ENCODE data around the gene FBP1.

Gene FBP1

GRCh38 chr9:94581728-94582127 is 57.6 kb downstream of the FBP1 start:
- Histone ChIP-seq H3K4me2 (no peak overlapping the region), H2AFZ (ENCODE audit: low read depth) (no peak overlapping the region), H3K36me3 (ENCODE audit: insufficient read depth) (no peaks in the 10 kb centered on the region), H3K9ac (no peak overlapping the region), H3K4me3 (IDR thresholded peaks at IDR 0.05; ENCODE audit: insufficient read depth, low read depth, low read length) (no peak overlapping the region), H3K27me3 (ENCODE audit: insufficient read depth, low read depth) (no peaks in the 10 kb centered on the region), H3K4me1 (ENCODE audit: low read depth, poor library complexity, severe bottlenecking) (peaks cover 14% of the 10 kb centered on the region), H3K27ac (no peak overlapping the region), H3K79me2 (ENCODE audit: insufficient read depth, low read depth) (no peaks in the 10 kb centered on the region), H4K20me1 (ENCODE audit: insufficient read depth) (no peaks in the 10 kb centered on the region)
- TF ChIP-seq, protein P1, sequence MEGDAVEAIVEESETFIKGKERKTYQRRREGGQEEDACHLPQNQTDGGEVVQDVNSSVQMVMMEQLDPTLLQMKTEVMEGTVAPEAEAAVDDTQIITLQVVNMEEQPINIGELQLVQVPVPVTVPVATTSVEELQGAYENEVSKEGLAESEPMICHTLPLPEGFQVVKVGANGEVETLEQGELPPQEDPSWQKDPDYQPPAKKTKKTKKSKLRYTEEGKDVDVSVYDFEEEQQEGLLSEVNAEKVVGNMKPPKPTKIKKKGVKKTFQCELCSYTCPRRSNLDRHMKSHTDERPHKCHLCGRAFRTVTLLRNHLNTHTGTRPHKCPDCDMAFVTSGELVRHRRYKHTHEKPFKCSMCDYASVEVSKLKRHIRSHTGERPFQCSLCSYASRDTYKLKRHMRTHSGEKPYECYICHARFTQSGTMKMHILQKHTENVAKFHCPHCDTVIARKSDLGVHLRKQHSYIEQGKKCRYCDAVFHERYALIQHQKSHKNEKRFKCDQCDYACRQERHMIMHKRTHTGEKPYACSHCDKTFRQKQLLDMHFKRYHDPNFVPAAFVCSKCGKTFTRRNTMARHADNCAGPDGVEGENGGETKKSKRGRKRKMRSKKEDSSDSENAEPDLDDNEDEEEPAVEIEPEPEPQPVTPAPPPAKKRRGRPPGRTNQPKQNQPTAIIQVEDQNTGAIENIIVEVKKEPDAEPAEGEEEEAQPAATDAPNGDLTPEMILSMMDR (conservative IDR thresholded peaks at IDR 0.05; ENCODE audit: low read depth, low read length), result no peak

DNA sequence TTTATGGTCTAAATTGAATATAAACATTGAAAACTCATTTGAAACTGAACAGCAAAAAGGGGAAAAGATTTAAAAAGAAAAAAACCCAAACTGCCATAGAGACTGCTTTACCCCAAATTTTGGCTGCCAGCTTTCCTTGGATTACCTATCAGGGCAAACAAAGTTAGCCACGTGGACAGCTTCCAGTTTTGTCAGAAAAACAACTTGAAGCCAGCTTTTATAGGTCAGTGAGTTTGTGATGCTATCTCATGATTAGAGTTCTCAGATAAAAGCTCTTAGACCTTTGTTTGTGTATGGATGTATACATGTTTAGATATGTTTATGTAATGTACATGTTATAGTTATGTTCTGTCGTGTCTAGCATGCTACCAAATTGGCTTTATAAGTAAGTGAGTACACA is 61.7 kb downstream of the FBP1 start:
- H3K27ac ChIP-seq, result no peak overlapping the region
- no peak overlapping the region for H3K9ac ChIP-seq
- H2AFZ ChIP-seq (ENCODE audit: low read depth), result no peak overlapping the region
- no peaks in the 10 kb centered on the region for H4K20me1 ChIP-seq (ENCODE audit: insufficient read depth)
- no peaks in the 10 kb centered on the region for H3K79me2 ChIP-seq (ENCODE audit: insufficient read depth, low read depth)
- peaks cover 5% of the 10 kb centered on the region for H3K4me1 ChIP-seq (ENCODE audit: low read depth, poor library complexity, severe bottlenecking)
- H3K4me3 ChIP-seq (IDR thresholded peaks at IDR 0.05; ENCODE audit: insufficient read depth, low read depth, low read length), result no peak overlapping the region
- TF ChIP-seq, protein P1 (conservative IDR thresholded peaks at IDR 0.05; ENCODE audit: low read depth, low read length), result no peak
- no peaks in the 10 kb centered on the region for H3K36me3 ChIP-seq (ENCODE audit: insufficient read depth)
- H3K27me3 ChIP-seq (ENCODE audit: insufficient read depth, low read depth), result no peaks in the 10 kb centered on the region
- no peak overlapping the region for H3K4me2 ChIP-seq

DNA sequence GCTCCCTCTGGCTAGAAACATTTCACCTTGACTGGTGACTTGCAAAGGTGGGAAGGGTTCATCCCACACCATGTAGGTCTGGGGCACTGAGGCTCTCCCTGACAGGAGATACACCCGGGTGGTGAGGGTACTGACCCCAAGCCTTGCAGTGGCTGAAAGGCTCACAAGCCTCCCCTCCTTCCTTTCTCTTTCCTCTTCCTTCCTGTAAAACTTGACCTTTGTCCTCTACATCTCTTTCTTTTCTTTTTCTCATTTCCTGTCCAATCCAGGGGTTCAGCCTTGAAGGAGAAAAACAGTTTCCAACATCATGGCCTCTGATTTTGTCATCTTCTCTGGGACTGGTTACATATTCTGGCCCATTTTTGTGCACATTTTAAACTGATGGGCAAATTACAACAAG is 62.3 kb downstream of the FBP1 start:
- H4K20me1 ChIP-seq (ENCODE audit: insufficient read depth), result no peaks in the 10 kb centered on the region
- no peaks in the 10 kb centered on the region for H3K79me2 ChIP-seq (ENCODE audit: insufficient read depth, low read depth)
- H3K36me3 ChIP-seq (ENCODE audit: insufficient read depth), result no peaks in the 10 kb centered on the region
- no peak overlapping the region for H3K4me3 ChIP-seq (IDR thresholded peaks at IDR 0.05; ENCODE audit: insufficient read depth, low read depth, low read length)
- H3K4me1 ChIP-seq (ENCODE audit: low read depth, poor library complexity, severe bottlenecking), result peaks cover 5% of the 10 kb centered on the region
- H3K9ac ChIP-seq, result no peak overlapping the region
- H3K27ac ChIP-seq, result no peak overlapping the region
- TF ChIP-seq, protein P1 (conservative IDR thresholded peaks at IDR 0.05; ENCODE audit: low read depth, low read length), result no peak
- no peak overlapping the region for H2AFZ ChIP-seq (ENCODE audit: low read depth)
- no peak overlapping the region for H3K4me2 ChIP-seq
- H3K27me3 ChIP-seq (ENCODE audit: insufficient read depth, low read depth), result no peaks in the 10 kb centered on the region

DNA sequence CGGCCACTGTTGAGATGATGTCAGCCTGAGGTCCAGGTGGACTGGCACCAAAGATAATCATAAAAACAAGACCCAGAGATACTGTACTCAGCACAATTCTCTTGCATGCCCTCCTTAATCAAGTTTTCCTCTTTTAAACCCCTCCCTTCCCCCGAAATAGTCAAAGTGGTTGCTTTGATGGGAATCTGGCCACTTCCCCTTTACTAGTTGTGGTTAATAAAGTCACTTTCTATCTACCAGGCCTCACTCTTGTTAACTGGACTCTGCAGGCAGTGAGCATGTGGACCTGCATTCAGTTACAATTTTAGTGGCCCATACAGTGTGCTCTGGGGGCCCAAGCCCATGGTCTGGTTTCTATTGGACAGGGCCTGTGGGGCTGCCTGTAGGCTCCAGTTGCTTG is 63.2 kb downstream of the FBP1 start:
- TF ChIP-seq, protein P1 (conservative IDR thresholded peaks at IDR 0.05; ENCODE audit: low read depth, low read length), result no peak
- H3K4me2 ChIP-seq, result no peak overlapping the region
- no peak overlapping the region for H2AFZ ChIP-seq (ENCODE audit: low read depth)
- no peak overlapping the region for H3K9ac ChIP-seq
- peaks cover 5% of the 10 kb centered on the region for H3K4me1 ChIP-seq (ENCODE audit: low read depth, poor library complexity, severe bottlenecking)
- H3K4me3 ChIP-seq (IDR thresholded peaks at IDR 0.05; ENCODE audit: insufficient read depth, low read depth, low read length), result no peak overlapping the region
- H3K79me2 ChIP-seq (ENCODE audit: insufficient read depth, low read depth), result no peaks in the 10 kb centered on the region
- H4K20me1 ChIP-seq (ENCODE audit: insufficient read depth), result no peaks in the 10 kb centered on the region
- no peaks in the 10 kb centered on the region for H3K27me3 ChIP-seq (ENCODE audit: insufficient read depth, low read depth)
- no peak overlapping the region for H3K27ac ChIP-seq
- no peaks in the 10 kb centered on the region for H3K36me3 ChIP-seq (ENCODE audit: insufficient read depth)
